Skin of body (tissue), 2 donors: ENCODE results near the gene ENTHD1. TPM values are rescaled to one million over a fixed set of nuclear protein-coding genes. Genes with fewer than 3 reads are reported as not detected.

Experiments used
- DNase-seq: peaks from one replicate; lab custom pipeline; 2025; lab: John Stamatoyannopoulos, UW
- total RNA-seq: library from RNA; depleted of rRNA; stranded (reverse); fragments of >200 nt; gene quantifications from one replicate; pipeline ENCODE4 v1.2.3, GENCODE V29; 2014

Gene ENTHD1
- total RNA-seq, 1 donor from 2014 or later: not detected

DNA sequence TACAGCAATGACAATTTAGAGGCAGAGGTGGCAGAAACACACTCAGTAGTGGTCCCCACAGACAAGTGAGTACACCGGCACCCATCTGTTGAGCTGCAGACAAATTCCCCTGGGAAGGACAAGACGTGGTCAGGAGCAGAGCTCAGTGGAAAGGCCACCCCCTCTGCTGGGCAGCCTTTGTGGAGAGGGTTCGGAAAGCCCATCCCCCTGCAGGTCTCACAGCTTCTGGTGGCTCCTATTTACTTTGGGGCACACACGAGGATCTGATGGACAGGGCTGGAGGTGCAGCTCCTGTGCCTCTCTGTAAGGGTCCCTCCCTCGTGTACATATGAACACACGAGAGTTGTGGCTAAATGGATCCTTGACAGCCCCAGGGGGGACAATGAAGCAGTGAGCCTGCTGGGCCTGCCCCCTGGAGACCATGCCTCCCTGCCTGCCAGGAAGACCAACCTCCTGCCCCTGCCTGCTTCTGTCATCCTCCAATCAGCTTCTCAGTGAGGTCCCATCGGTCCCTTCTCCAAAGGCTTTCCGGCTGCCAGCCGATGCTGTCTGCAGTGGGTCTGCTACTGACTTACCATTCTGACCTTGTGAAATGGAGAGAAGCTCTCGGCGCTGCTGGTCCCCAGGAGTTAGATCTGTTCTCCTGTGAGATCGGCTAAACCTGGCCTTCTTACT is 161.5 kb downstream of the ENTHD1 start:
- no peak for DNase-seq

DNA sequence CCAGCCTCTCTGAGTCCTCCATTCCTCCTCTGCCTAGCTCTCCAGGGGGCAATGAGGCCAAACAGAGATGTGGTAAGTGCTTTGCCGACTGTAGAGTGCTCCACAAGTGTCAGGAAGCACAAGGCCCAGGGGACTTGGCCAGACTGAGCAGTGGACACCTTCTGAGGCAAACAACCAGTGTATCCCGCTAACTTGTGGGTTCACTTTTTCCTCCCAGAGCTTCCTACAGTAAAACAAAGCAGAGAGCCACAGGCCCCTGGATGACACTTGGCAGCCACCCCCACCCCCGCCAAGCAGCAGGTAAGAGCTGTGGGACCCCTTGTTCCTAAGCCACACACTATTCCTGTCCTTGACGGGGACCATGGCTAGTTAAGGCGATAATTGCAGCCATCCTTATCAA is 162.1 kb downstream of the ENTHD1 start:
- no peak for DNase-seq

DNA sequence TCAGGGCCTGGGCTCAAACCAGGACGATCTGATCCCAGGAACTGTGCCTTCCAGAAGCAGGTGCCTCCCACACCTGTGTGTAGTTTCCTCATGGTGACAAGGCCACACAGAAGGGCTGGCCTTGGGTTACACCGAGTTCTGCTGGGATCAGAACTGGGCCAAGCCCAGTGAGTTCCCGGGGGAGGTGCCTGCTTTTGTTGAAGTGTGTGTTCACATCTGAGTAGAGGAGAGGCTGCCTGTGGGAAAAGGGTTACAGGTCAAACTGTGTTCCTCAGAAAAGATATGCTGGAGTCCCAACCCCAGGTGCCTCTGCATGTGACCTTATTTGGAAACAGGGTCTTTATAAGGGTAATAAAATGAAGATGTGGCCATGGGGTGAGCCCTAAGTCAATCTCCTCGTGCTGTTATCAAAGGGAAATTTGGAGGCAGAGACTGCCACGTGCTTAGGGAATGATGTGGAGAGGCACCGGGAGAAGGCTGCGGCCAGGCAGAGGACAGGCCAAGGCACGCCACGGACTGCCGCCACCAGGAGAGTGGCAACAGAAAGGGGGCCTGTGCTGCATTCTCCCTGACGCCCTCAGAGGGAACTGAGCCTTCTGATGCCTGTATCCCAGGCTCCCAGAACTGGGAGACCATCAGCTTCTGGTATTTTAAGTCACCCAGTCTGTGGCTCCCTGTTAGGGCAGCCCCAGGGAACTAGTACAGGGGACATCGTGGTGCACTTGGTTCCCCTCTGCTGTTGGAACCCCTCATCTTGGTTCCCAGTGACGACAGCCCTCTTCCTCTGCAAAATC is 164.2 kb downstream of the ENTHD1 start:
- DNase-seq: no peak

DNA sequence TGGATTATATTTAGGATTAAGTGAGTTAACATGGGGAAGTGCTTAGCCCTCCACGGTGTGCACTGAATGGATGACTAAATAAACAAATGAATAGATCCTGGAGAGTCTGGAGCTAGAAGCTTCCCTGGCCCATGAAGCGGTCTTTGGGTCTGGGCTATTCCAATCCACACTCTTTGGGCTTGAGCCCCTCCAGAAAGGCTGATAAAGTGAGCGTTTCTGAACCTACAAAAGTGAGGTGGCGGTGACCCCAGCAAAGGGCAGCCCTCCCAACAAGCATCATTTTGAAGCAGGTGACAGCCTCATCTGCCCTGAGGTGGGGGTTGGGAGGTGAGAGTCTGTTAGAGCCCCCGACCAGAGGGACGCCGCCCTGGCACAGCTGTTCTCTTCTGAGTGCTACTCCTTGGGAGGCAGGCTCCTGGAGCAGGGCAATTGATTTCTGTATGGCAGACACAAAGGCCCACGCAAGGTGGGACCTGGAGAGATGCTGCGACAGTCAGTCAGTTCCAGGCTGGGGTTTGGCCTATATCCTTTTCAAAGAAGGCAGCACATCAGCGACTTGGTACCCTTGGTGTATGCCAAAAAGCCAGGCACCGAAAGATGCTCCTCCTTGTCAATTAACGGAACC is 165.2 kb downstream of the ENTHD1 start:
- DNase-seq: no peak

DNA sequence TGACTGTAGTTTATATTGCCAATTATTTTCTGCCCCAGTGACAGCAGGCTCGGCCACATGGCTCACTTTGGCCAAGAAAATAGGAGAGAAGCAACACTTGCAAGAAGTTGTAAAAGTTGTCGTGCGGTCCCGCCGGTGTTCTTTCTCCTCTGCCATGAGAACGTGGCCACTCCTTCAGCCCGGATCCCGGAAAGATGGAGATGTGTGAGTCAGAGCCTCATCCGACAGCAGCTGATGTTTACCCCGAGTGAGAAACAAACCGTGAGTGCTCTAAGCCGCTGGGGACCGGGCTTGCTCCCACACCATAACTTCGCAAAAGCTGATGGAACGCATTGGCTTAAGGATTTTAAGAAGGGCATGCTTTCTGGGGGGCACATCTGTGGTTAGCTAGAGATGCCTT is 166.0 kb downstream of the ENTHD1 start:
- DNase-seq: no peak

DNA sequence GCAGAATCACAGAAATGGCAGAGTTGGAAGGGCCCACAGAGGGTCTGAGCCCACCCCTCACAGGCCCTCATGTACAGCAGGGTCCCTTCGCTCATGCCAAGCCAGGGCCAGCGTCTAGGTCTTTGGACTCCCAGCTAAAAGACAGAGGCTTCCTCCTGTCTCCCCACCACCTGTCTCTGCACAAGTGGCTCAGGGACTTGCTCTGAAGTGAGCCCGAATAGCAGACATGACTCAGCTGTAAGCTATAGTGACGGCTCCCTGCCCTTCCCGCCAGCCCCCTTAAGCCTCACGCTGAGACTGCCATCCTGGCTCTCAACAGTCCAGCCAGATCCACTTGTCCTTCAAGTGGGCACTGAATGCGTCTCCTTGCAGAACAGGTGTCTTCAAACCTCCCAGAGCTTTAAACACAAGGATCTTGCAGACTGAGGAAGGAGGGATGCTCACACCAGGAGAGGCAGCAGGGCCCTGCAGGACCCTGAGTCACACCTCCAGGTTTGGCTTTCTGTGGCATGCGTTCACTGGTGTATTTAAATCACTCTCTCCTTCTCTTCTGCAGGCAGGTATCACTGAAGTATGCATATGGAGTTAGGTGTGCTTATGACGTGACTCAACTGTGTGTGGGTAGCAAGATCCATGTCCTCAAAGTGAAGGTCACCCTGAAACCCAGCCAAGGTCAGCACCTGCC is 168.1 kb downstream of the ENTHD1 start:
- DNase-seq: no peak

DNA sequence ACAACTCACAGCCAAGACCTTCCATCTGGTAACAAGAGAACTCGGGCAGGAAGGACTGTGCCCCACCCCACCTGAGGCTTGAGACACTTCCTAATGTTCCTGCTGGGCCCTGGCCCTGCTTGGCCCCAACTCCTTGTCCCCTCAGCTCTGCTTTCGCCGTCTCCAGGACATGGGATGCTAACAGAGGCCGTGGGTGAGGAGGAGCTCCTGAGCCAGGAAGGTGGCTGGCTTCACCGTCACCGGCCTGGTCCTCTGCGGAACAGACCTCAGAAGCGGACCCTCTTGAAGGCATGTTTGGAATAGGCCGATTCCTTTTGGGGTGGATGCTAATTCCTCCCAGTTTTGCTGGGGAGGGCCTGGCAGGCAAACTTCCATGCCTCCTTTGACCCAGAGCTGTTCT is 168.7 kb downstream of the ENTHD1 start:
- DNase-seq: no peak

DNA sequence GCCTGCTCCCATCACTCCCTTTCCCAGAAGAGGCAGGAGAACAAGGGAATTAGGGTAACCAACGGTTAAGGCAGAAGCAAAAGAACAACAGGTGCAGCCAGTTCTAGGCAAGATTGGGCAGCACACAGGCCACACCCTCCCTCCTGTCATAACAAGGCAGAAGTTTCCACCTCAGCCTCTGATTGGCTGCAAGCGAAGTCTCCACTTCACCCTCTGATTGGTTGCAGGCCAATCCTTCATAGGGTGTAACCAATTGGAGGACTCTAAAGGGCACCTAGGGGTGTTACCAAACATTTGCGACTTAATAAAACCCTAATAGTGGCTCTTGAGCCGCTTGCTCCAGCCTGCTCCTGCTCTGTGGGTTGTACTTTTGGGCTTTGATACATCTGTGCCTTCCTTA is 169.2 kb downstream of the ENTHD1 start:
- DNase-seq: no peak

DNA sequence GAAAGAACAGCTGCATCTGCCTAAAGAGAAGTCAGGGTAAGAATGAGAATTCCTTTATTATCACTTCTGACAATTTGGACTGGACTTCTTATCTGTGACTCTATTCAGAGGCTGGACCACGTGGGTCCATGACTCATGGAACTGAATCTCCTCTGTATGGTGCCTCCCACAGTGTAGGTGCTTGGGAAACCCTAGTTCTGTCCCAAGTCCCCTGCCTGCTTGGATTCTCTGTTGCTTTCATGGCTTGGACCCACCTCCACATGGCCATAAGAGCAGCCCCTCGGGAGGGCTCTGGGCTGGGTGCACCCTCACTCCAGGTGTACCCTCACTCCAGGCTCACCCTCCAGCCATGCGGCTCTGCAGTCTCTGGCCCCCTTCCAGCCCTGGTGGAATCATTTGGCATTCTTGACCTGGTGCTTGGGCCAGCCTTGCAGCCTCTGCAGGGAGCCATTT is 169.6 kb downstream of the ENTHD1 start:
- DNase-seq: no peak

DNA sequence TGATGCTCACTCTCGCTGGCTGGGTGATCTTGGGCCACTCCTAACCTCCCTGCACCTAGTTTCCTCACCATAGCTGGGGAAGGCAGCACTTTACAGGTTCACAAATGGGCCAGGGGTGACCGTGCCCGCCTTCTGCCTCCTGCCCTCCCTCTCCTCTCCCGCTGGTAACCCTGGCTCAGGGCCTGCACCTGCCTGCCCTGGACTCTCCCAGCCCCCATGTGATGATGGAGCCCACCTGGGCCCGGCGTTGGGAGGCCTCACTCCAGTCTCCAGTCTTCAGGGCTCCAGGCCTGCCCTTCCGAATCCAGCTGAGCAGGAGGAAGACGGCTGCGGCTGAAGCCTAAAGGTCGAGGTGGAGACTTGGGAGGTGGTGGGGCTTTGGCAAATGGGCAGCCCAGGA is 170.1 kb downstream of the ENTHD1 start:
- DNase-seq: no peak

DNA sequence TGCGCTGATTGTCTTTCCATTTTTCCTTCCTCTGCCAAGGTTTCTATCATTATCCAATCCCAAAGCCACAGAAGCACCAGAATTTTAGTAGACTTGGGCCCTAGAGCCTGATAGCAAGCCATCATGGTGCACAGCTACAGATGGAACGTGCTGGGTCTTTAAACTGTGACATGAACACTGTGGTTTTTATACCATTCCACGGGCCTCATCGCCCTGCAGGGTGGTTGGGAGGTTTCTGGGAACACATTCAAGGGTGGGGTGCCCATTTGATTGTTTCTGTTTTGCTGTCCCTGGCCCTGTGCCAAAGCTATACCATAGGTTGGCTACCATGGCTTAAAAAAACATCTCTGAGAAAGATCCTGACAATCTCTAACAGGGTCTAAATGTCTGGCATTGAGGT is 171.1 kb downstream of the ENTHD1 start:
- no peak for DNase-seq

DNA sequence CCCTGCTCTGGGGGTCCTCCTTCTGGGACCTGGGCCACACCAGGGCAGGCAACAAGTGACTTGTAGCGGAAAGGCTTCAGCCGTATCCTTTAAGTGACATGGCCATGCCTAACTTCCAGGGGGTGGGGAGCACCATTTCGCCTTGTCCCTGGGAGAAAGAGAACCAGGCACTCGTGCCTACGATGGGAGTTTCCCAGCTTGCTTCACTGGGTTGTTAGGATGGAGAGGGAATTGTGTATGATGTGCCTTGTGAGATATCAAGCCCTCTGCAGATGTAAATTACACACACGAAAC is 171.6 kb downstream of the ENTHD1 start:
- DNase-seq: no peak

DNA sequence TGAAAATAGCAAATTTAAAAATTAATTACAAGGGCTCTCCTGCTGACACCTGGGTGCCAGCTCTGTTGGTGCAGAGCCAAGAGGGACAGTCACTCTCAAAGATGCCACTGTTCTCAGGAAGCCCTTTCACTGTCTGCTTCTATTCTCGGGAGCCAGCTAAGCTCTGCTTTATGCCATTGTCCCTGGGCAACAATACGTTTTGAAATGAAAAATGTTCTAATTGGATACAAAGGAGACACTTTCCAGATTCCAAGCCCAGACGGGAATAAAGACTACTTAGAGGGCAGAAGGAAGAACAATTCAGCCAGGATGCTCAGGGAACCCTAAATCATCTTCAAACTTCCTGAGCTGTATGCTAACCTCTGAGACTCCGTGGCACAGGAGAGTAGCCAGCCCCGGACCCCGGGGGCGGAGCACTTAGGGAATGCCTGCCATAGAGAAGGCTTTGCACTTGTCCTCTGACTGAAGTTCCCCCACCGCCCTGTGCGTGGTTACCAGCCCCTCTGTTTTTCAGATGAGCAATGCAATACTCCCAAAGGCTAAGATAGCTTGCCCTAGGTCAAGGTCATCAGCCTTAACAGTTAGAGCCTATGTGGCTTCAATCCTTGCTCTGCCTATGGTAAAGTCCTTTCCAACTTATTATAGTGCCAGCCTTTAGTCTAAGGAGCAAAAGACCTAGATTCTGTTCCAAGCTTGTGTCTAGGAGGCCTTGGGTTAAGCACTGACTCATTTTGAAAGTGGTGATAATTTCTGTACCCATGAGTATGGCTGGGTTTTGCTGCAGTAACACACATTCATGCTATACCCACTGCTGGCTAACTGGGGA is 172.1 kb downstream of the ENTHD1 start:
- no peak for DNase-seq

DNA sequence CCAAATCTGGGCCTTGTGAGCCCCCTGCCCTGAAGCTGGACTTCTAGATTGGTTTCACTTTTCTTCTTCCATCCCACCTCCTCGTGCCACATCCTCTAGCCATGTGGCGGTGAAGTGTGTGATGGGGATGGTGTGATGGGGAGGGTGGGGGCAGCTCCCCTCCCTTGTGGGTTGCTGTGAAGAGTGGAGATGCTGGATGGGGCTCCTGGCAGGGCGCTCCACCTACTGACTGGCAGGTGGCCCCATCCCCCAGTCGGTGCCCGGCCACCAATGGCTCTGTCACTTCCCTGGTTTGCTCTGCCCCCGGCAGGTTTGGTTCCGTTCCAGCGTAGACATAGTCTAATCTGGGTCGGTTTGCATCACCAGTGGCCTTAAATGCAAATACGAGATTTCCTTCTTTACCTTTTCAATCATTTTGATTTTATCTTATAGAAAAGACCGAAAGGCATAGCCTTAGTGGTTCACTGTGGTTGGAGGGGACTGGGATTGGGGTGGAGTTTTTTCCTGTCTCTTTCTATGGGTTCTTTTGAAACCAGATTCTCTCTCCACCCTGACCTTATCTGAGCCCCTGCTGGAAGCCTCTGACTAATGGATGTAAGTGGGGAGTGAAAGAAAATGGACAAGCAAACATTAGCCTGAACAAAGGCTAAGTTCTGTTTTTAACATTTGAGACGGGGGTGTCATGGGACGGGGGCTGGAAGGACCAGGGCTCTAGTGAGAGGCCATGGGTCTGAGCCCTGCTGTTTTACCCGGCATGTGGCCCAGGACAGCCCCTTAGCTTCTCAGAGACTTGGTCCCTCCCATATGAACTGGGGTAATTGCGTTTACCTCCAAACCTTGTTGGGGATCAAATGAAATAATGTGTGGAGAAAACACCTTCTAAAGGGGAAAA is 173.8 kb downstream of the ENTHD1 start:
- no peak for DNase-seq

DNA sequence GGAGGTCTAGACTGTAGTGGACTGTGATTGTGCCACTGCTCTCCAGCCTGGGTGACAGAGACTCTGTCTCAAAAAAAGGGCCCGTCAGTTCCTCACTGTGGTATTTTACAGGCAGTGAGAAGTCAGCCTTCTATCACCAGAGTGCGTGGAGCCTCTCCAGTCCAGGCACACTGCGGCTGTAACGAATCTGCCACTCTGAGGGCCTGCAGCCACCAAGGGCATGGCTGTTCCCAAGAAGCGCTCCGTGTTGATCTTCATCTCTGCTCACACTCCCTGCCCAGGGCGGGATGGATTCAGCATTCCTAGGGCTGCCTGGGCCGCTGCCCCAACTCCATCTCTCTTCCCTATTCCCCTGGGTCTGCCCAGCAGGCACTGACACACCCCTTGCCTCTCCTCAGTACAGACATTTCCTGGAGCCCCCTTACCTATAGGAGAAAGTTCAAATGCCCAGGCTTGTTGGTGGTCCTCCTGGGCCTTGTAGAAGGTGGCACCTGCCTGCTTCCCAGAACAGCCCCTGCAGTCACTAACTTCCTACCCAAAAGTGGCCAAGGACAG is 174.6 kb downstream of the ENTHD1 start:
- no peak for DNase-seq

DNA sequence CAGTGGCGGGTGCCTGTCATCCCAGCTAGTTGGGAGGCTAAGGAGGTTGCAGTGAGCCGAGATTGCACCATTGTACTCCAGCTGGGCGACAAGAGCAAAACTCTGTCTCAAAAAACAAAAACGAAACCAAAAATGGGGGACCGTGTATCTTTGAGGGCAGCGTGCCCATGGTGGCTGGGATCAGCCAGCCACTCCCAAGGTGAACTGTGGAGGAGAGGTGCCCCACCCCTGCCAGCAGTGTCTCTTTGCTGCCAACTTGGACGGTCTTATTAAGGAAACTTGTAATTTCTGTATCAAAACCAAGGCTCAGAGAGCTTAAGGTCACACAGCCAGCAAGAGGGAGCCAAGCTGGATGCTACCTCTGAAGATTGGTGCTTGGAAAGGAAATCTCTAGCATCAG is 175.4 kb downstream of the ENTHD1 start:
- DNase-seq: no peak

DNA sequence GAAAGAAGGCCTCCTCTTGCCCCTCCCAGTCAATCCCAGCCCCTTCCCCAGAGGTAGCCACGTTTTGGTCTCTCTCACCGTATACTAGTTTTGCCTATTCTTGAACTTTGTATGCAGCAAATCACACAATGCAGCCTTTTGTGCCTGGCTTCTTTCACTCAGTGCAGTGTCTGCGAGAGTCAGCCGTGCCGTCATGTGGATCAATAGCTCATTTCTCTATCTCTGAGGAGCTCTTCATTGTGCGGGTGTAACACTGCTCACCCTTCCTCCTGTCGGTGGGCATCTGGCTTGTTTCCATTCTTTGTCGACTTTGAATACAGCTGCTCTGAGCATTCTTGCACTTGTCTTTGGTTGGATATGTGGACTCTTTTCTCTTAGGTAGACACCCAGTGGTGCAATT is 176.5 kb downstream of the ENTHD1 start:
- DNase-seq: no peak

DNA sequence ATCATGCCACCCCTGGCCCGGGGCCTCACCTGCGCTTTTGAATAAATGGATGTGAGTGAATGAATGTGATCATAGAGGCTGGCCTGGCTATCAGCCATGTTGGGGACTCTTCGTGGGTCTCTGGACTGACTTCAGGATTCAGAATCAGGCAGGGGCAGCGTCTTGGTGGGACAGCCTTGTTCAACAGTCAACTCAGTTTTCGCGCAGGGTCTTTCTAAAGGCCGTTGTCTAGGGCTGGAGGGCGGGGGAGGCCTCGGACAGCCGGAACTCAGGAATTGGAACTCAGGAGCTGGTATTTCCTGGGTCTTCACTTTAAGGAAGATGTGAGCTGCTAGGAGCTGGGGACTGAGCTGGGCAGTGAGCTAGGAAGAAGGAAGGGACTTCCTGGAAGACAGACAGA is 177.0 kb downstream of the ENTHD1 start:
- no peak for DNase-seq

DNA sequence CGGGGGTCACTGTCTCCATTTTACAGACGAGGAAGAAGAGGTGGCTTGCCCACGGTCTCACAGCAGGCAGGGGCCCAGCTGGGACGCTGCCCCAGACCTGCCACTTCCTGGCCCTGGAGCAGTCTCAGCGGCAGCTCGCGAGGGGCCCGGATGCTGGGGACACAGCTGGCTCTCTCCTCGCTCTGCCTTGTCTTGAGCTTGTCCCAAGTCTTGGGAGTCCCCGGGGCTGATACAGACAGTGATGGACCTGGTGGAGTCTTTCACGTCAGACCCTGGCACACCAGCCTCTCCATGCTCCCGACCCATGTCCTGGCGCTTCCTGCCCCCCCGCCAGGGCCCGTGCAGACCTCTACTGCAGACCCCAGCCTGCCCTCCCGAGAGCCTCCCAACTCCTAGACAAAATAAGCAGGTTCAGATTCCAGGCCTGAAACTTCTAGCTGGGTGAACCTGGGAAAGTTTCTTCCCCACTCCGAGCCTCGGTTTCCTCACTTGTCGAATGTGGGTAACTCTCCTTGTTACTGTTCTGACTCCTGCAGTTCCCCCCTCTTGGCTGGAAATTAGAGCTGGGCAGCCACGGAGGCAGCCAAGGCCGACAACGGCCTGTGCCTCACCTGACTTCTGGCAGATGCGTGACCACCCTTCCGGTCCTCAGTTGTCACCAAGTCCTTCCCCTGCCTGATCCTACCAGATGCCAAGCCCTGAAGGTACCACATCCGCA is 177.6 kb downstream of the ENTHD1 start:
- DNase-seq: no peak
